SW 1271 (cell line): ENCODE measurements around the gene SIAH3.
"Not testable (repeated sequence)": the region's sequence is repeated elsewhere in the genome, so short reads cannot be mapped to it uniquely, and the experiment has no call there.

Experiments used
- DNase-seq, 2 experiments: peaks; one replicate each; lab custom pipeline; 2025; lab: John Stamatoyannopoulos, UW

The SIAH3 gene, protein sequence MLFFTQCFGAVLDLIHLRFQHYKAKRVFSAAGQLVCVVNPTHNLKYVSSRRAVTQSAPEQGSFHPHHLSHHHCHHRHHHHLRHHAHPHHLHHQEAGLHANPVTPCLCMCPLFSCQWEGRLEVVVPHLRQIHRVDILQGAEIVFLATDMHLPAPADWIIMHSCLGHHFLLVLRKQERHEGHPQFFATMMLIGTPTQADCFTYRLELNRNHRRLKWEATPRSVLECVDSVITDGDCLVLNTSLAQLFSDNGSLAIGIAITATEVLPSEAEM

DNA sequence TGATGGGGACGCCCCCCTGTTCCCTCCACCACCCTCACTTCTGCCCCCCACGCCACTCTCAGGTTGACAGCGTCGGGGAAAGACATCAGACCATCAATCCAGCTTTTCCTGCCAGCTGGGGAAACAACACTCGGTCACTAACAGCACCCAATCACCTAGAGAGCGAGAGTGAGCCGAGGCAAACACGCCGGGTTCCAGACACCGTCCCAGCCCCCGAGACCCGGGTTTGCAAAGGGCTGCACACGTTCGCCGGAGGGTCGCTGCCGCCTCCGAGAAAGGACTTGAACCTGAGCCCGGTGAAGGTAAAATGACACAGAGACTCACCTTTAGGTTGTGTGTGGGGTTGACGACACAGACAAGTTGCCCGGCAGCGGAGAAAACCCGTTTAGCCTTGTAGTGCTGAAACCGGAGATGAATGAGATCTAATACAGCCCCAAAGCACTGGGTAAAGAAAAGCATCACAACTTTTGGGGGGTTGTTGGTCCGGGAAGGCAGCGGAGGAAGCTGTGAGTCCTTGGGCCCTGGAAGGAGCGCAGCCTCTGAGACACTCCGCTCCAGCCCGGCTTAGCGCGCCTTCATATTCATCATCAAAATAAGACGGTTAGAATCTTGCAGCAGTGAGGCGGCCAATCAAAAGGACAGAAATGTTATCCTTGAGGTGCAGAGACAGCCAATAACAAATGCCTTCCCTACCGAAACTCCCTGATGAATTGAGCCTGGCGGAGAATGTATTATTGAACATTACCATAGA is at the start of gene SIAH3:
SIAH3 (minus strand) TSS at position 583 of the 751 bp plus-strand sequence; CDS start at position 459, 124 bp downstream.
- DNase-seq = no peak

- DNase-seq = no peak
These were observed 47.9 kb upstream of the SIAH3 start for GRCh38 chr13:45899406-45899805.

DNA sequence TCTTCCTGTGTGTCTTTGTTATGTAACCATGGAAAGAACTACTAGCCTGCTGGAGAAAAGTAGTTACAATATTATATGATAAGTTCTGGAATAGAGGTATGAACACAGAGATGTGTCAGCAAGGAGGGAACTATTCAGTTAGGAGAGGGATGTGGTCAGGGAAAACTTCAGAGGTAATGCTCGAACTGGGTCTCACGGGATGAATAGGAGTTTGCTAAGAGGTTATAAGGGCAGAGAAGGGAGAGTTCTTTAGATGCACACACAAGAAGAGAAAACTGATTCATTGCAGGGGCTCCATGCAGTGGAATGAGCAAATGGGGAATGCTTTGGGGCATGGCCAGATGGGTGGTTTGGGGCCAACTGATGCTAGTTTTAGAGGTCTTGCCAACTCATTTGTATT is 46.0 kb upstream of the SIAH3 start:
- no peak for DNase-seq

GRCh38 chr13:45896285-45896684 is 44.7 kb upstream of the SIAH3 start:
- no peak for DNase-seq

DNA sequence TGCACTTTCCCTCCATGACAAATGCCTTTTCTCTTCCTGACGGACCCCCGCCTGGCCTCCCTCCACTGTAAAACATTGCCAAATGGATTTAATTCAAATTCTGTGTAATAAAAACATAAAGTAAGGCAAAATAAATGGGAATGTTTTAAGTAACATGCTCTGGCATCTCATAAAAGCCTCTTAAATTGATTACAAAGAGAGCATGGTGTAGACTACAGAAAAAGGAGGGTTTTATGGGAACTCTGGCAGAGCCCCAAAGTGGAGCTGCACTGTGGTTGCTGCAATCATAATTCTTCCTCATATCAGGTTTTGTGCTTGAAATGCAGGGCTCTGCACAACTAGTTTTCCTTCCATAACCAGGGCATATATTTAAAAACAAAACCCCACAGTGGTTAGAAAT is 44.3 kb upstream of the SIAH3 start:
- DNase-seq = no peak

GRCh38 chr13:45892513-45892912 is 41.0 kb upstream of the SIAH3 start:
- no peak for DNase-seq

DNA sequence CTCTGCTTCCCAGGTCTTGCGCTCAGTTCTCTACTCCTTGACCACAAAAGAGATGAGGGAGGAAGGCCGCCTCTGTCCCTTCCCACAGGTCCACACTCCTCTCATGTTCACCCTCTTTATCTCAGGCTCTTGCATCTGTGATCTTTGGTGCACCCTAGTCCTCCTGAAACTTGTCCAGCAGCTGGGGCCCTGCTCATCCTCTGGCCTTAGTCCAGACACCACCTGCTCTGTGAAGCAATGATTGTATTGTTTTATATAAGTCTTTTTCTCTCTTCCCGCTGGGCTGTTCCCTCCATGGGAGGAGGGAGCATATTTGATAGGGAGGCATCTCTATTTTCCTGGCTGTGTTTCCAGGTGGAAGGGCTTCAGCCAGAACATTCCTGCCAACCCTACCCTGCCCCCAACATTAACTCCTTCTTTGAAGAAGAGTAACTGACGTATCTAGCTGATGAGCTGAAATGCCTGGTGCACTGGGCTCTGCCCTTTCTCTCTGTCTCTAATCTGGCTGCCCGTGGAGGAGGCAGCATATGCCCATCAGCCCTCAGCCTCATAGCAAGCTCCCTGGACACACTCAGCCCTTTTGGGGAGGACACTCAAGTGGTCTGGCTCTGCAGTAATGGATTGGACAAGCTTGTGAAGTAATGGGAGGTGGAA is 38.2 kb upstream of the SIAH3 start:
- no peak for DNase-seq

DNA sequence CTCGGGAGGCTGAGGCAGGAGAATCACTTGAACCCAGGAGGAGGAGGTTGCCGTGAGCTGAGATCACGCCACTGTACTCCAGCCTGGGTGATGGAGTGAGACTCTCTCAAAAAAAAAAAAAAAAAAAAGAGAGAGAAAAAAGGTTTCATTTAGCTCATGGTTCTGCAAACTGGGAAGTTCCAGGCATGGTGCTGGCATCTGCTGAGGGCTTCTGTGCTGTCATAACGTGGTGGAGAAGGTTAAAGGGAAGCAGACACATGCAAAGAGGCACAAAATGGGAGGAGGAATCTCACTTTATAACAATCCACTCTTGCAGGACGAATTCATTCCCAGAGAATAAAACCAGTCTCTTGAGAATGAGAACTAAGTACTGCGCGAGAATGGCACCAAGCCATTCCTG is 34.9 kb upstream of the SIAH3 start:
- no peak for DNase-seq

DNA sequence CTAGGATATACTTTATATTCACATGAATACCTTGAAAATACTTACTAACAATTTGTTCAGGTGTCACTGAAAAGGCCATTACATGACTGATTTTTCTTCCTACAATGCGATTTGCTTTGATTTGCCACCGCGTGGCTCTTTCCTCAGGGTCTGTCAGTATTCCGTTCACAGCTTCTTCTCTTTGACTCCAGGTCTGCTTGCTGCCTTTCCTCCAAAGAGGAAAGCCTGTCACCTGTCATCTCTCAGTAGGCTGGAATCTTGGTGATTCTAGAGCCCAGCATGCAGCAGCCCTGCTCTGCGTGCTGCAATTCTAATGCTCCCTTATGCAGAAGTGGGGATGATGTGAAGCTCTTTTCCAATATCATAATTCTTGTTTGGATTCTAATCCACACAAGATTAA is 33.6 kb upstream of the SIAH3 start:
- no peak for DNase-seq

DNA sequence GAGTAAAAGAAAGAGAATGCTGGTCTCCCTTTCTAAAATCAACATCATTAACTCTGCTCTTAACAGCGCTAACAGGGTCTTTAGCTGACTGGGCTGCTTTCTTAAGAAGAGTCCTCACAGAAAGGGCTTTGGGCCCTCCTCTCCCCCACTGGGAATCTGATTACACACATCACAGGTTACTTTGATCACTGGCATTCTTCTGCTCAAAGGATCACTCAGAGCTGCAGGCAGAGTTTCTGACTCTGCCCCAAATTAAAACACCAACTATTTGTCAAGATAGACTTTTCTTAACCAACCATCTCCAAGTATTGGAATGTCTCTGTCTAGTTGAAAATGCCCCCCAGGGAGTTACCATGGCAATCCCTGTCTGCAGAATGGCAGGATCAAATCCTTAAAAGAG is 31.1 kb upstream of the SIAH3 start:
- DNase-seq = no peak

- DNase-seq = no peak
These were observed 29.8 kb upstream of the SIAH3 start for GRCh38 chr13:45881353-45881752.

GRCh38 chr13:45880242-45880641 is 28.7 kb upstream of the SIAH3 start:
- no peak for DNase-seq

- DNase-seq = no peak
These were observed 28.1 kb upstream of the SIAH3 start for GRCh38 chr13:45879666-45880065.

- no peak for DNase-seq
These were observed 27.4 kb upstream of the SIAH3 start for GRCh38 chr13:45878966-45879365.

DNA sequence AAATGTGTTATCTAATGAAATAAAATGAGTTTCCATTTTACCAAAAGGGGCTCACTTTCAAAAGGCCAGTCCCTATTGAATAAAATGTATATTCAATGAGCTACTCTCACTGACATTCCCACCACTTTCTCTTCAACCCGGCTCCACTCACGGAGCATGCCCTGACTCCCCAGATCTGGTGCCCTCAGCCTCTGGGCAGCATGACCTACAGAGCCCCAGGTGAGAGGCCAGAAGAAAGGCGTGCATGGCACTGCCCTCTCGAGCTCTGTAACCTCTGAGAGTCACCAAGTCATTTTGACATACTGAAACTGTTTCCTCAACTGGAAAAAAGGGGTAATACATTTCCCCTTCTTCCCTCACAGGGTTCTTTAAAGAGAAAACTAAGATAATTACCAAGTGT is 25.2 kb upstream of the SIAH3 start:
- DNase-seq = no peak

- no peak for DNase-seq
These were observed 24.4 kb upstream of the SIAH3 start for GRCh38 chr13:45875951-45876350.

GRCh38 chr13:45873491-45874325 is 22.2 kb upstream of the SIAH3 start:
- peak in 1 of 2 experiments; percentile 40 for DNase-seq

DNA sequence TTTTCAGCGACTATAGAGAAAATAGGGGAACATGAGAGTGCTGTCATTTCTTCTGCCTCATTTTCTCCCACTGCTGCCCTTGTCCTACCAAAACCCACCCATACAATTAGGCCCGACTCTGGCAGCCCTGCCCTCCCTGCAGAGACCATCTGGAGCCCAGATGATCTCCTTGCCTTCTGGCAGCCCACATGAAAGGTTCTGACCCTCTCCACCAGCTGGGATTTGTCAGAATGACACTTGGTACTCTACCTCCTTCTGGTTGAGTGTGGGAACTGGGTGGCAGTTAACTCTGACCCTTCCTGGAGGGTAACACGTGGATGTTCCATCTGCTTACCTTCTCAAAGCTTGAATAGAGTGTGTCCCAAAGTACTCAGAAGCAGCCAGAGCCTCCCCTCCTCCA is 21.0 kb upstream of the SIAH3 start:
- no peak for DNase-seq

DNA sequence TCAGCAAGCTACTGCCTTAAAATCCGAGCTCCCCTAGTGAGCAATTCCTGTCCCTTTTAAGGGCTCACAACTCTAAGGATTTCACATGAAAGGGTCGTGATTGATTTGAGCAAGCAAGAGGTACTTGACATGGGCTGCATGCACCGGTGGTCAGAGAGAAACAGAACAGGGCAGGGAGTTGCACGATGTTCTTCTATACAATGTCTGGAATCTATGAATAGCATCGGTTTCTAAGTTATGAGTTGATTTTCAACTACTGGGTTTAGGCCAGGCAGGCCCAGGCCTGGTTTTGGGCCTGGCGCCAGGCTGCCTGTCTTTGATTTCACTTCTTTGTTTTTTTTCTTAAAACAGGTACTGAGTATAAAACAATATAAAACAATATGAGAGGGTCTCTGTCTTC is 19.6 kb upstream of the SIAH3 start:
- not testable (repeated sequence) for DNase-seq

GRCh38 chr13:45870232-45870631 is 18.7 kb upstream of the SIAH3 start:
- DNase-seq = no peak

- DNase-seq = no peak
These were observed 13.9 kb upstream of the SIAH3 start for GRCh38 chr13:45865414-45865813.
